K562 (cell line): Measurements from ENCODE around the gene MYO3B.

Experiments
- CEBPG ChIP-seq, 3 experiments: fragments of 200-800 bp in 1 of 3; sonication (Bioruptor generic) in 1 of 3; sonication (generic) in 1 of 3; formaldehyde crosslinking in 1 of 3; IDR thresholded peaks in 2 of 3; conservative IDR thresholded peaks in 1 of 3; 2 replicates each; pipeline versions ENCODE4 v1.6.1 to v1.8.0; 2016 to 2022; ENCODE audit warnings: missing compliant biosample characterization in 2 of 3, missing genetic modification characterization in 2 of 3, mild to moderate bottlenecking in 1 of 3, missing genetic modification reagents in 1 of 3
- E2F3 ChIP-seq: fragments of 250-450 bp; sonication (Bioruptor Pico); IDR thresholded peaks from 2 replicates; pipeline ENCODE4 v1.4.0; 2020; ENCODE audit warnings: mild to moderate bottlenecking
- EP300 ChIP-seq: IDR thresholded peaks from 2 replicates; pipeline ENCODE4 v1.6.1; 2012; ENCODE audit warnings: low read length, improper control_type of control experiment
- HIVEP1 ChIP-seq: fragments of 250-450 bp; sonication (Bioruptor Pico); IDR thresholded peaks from 2 replicates; pipeline ENCODE4 v1.4.0; 2020; ENCODE audit warnings: mild to moderate bottlenecking
- SNRNP70 ChIP-seq: fragments of 200-400 bp; formaldehyde crosslinking; optimal IDR thresholded peaks from 2 replicates; pipeline ENCODE3; 2017; ENCODE audit warnings: low read depth, low read length
- ZNF174 ChIP-seq: fragments of 250-450 bp; sonication (Bioruptor Pico); IDR thresholded peaks from 2 replicates; pipeline ENCODE4 v1.4.0; 2020; ENCODE audit warnings: mild to moderate bottlenecking
- ZNF232 ChIP-seq: sonication (generic); formaldehyde crosslinking; IDR thresholded peaks from 2 replicates; pipeline ENCODE4 v1.8.0; 2022; ENCODE audit warnings: mild to moderate bottlenecking, missing genetic modification reagents
- ZNF586 ChIP-seq: fragments of 450-650 bp; formaldehyde crosslinking; conservative IDR thresholded peaks from 2 replicates; pipeline ENCODE4 v1.4.0; 2020; ENCODE audit warnings: mild to moderate bottlenecking, moderate library complexity
- ZNF707 ChIP-seq: fragments of 250-450 bp; sonication (Bioruptor Pico); conservative IDR thresholded peaks from 2 replicates; pipeline ENCODE4 v1.8.0; 2022; ENCODE audit warnings: inconsistent platforms, mild to moderate bottlenecking, moderate library complexity
- TF ChIP-seq, protein P1 (sequence below), 3 experiments: IDR thresholded peaks in 2 of 3; conservative IDR thresholded peaks in 1 of 3; 2 replicates each; pipeline ENCODE4 v1.5.1; 2011 to 2012; ENCODE audit warnings: low read length in 3 of 3, mild to moderate bottlenecking in 3 of 3, control low read depth in 2 of 3, improper control_type of control experiment in 1 of 3, inconsistent platforms in 1 of 3, low read depth in 1 of 3, mixed read lengths in 1 of 3, moderate library complexity in 1 of 3; ENCODE audit not compliant: insufficient read depth in 2 of 3
- TF ChIP-seq, protein P2 (sequence below): fragments of 250-450 bp; sonication (Bioruptor Pico); IDR thresholded peaks from 2 replicates; pipeline ENCODE4 v1.9.0; 2021; ENCODE audit warnings: mild to moderate bottlenecking, inconsistent platforms

DNA sequence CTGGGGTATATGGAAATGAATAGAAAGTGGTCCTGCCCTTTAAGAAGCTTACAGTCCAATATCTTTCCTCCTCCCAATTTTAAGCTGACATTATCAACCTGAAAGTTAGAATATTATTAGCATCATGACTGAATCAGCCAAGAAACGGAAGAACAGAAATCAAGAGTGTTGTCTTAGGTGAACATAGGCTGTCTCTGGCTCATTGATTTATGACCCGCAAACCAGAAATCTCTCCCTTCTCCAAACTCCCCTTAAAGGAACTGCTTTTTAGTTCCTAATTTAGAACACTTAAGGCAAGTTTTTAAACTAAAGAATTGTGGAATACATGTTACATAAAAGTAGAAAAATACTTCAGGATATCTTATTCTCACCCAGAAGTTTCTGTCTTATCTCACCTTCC is 62.7 kb downstream of the MYO3B start:
- TF ChIP-seq E2F3 (CRISPR knock-in tag) (no peak), EP300 (no peak), SNRNP70 (no peak), ZNF232 (CRISPR knock-in tag) (no peak), ZNF174 (CRISPR knock-in tag) (no peak), HIVEP1 (CRISPR knock-in tag) (no peak), ZNF707 (no peak), CEBPG (CRISPR knock-in tag; IDR thresholded peaks at IDR 0.05) (no peak), CEBPG (tag; conservative IDR thresholded peaks at IDR 0.05 in 1 of 2, IDR thresholded peaks at IDR 0.05 in 1 of 2) (no peak), ZNF586 (CRISPR knock-in tag) (no peak)
- TF ChIP-seq, protein P1, sequence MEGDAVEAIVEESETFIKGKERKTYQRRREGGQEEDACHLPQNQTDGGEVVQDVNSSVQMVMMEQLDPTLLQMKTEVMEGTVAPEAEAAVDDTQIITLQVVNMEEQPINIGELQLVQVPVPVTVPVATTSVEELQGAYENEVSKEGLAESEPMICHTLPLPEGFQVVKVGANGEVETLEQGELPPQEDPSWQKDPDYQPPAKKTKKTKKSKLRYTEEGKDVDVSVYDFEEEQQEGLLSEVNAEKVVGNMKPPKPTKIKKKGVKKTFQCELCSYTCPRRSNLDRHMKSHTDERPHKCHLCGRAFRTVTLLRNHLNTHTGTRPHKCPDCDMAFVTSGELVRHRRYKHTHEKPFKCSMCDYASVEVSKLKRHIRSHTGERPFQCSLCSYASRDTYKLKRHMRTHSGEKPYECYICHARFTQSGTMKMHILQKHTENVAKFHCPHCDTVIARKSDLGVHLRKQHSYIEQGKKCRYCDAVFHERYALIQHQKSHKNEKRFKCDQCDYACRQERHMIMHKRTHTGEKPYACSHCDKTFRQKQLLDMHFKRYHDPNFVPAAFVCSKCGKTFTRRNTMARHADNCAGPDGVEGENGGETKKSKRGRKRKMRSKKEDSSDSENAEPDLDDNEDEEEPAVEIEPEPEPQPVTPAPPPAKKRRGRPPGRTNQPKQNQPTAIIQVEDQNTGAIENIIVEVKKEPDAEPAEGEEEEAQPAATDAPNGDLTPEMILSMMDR (IDR thresholded peaks at IDR 0.05 in 2 of 3, conservative IDR thresholded peaks at IDR 0.05 in 1 of 3; ENCODE audit: insufficient read depth in 2 of 3, low read depth in 1 of 3, low read length in 3 of 3), result no peak
- TF ChIP-seq, protein P2, sequence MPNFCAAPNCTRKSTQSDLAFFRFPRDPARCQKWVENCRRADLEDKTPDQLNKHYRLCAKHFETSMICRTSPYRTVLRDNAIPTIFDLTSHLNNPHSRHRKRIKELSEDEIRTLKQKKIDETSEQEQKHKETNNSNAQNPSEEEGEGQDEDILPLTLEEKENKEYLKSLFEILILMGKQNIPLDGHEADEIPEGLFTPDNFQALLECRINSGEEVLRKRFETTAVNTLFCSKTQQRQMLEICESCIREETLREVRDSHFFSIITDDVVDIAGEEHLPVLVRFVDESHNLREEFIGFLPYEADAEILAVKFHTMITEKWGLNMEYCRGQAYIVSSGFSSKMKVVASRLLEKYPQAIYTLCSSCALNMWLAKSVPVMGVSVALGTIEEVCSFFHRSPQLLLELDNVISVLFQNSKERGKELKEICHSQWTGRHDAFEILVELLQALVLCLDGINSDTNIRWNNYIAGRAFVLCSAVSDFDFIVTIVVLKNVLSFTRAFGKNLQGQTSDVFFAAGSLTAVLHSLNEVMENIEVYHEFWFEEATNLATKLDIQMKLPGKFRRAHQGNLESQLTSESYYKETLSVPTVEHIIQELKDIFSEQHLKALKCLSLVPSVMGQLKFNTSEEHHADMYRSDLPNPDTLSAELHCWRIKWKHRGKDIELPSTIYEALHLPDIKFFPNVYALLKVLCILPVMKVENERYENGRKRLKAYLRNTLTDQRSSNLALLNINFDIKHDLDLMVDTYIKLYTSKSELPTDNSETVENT (CRISPR knock-in tag), result no peak
